HG02973 (cell line): ENCODE measurements around the gene TCEA2.

Experiments used
- ATAC-seq: cut with Tn5 transposase; IDR thresholded peaks from one replicate; pipeline ENCODE4 v1.9.1; 2021; ENCODE audit warnings: moderate library complexity; ENCODE audit not compliant: unreplicated experiment

Gene TCEA2

GRCh38 chr20:64062596-64063388, at the start of gene TCEA2:
Gene TCEA2, plus strand, starts transcription at chr20:64063198. Its CDS starts 115 bp downstream, at chr20:64063313.
- peak; percentile 77 for ATAC-seq

GRCh38 chr20:64015635-64016034, 47.4 kb upstream of the TCEA2 start:
- no peak for ATAC-seq

- ATAC-seq: no peak
Observed at GRCh38 chr20:64021124-64021975, 41.6 kb upstream of the TCEA2 start.

- no peak for ATAC-seq
Observed at GRCh38 chr20:64022671-64023360, 40.2 kb upstream of the TCEA2 start.

- ATAC-seq: no peak
Observed at GRCh38 chr20:64023361-64024140, 39.4 kb upstream of the TCEA2 start.

GRCh38 chr20:64024141-64024990, 38.6 kb upstream of the TCEA2 start:
- ATAC-seq: no peak

- no peak for ATAC-seq
Observed at GRCh38 chr20:64025101-64025825, 37.7 kb upstream of the TCEA2 start.

GRCh38 chr20:64025826-64026412, 37.1 kb upstream of the TCEA2 start:
- no peak for ATAC-seq

- no peak for ATAC-seq
Observed at GRCh38 chr20:64027981-64028685, 34.9 kb upstream of the TCEA2 start.

GRCh38 chr20:64029293-64030117, 33.5 kb upstream of the TCEA2 start:
- ATAC-seq: no peak

GRCh38 chr20:64030371-64031134, 32.4 kb upstream of the TCEA2 start:
- ATAC-seq: no peak

GRCh38 chr20:64031822-64032314, 31.1 kb upstream of the TCEA2 start:
- ATAC-seq: no peak

- no peak for ATAC-seq
Observed at GRCh38 chr20:64032706-64033624, 30.0 kb upstream of the TCEA2 start.

- no peak for ATAC-seq
Observed at GRCh38 chr20:64033981-64034493, 29.0 kb upstream of the TCEA2 start.
